HL-60 (cell line): ENCODE results near the gene SPTB.

Source experiments
- CTCF ChIP-seq: IDR thresholded peaks from one replicate; pipeline ENCODE4 v1.5.1; 2011; ENCODE audit warnings: low read length, control low read depth, inconsistent platforms; ENCODE audit not compliant: insufficient read depth
- GABPA ChIP-seq: IDR thresholded peaks from 2 replicates; pipeline ENCODE4 v1.6.1; 2012; ENCODE audit warnings: low read depth
- POLR2AphosphoS5 ChIP-seq: IDR thresholded peaks from 2 replicates; pipeline ENCODE4 v1.6.1; 2012; ENCODE audit warnings: low read depth
- REST ChIP-seq: IDR thresholded peaks from 2 replicates; pipeline ENCODE4 v1.6.1; 2012; ENCODE audit warnings: low read depth; ENCODE audit not compliant: insufficient replicate concordance

GRCh38 chr14:64928239-64929013 lies 48.7 kb upstream of the SPTB start:
- no peak for TF ChIP-seq CTCF
- no peak for TF ChIP-seq REST
- TF ChIP-seq POLR2AphosphoS5, result no peak
- no peak for TF ChIP-seq GABPA
